Activated CD4-positive, alpha-beta T cell treated with anti-CD3 and anti-CD28 coated beads for 24 hours (primary cell): ENCODE measurements around the gene DNAJC28.
"Not testable (repeated sequence)": the region's sequence is repeated elsewhere in the genome, so short reads cannot be mapped to it uniquely, and the experiment has no call there.

Source experiments
- DNase-seq, 2 donors: peaks; one replicate each; pipeline ENCODE4 v3.0.0-alpha.2; 2020; ENCODE audit warnings: low read depth in 2 of 2

The DNAJC28 gene

GRCh38 chr21:33480481-33481103 is 10.9 kb downstream of the DNAJC28 start:
- DNase-seq: no peak

GRCh38 chr21:33479679-33480480 is 11.6 kb downstream of the DNAJC28 start, which contains the start of gene TMEM50B:
Gene TMEM50B (minus strand): TSS chr21:33479974. CDS start chr21:33468885, 11,089 bp downstream.
- peak; percentile 95 to 96 for DNase-seq

- peak; percentile 16 to 18 for DNase-seq
Observed at GRCh38 chr21:33478935-33479678, 12.4 kb downstream of the DNAJC28 start.

- DNase-seq: no peak
Observed at GRCh38 chr21:33478182-33478581, 13.3 kb downstream of the DNAJC28 start.

GRCh38 chr21:33477066-33477465 is 14.4 kb downstream of the DNAJC28 start:
- DNase-seq: no peak

GRCh38 chr21:33473344-33473743 is 18.2 kb downstream of the DNAJC28 start:
- no peak for DNase-seq

- no peak for DNase-seq
Observed at GRCh38 chr21:33470701-33471100, 20.8 kb downstream of the DNAJC28 start.

- not testable (repeated sequence) for DNase-seq
Observed at GRCh38 chr21:33469183-33469582, 22.3 kb downstream of the DNAJC28 start.

- no peak for DNase-seq
Observed at GRCh38 chr21:33461538-33462250, 29.8 kb downstream of the DNAJC28 start.

GRCh38 chr21:33458861-33459260 is 32.7 kb downstream of the DNAJC28 start:
- no peak for DNase-seq

GRCh38 chr21:33455686-33456446 is 35.6 kb downstream of the DNAJC28 start:
- no peak for DNase-seq

- DNase-seq: no peak
Observed at GRCh38 chr21:33452362-33452761, 39.2 kb downstream of the DNAJC28 start.

GRCh38 chr21:33451634-33452071 is 39.9 kb downstream of the DNAJC28 start:
- DNase-seq: no peak

GRCh38 chr21:33449616-33450015 is 41.9 kb downstream of the DNAJC28 start:
- no peak for DNase-seq

GRCh38 chr21:33446620-33447019 is 44.9 kb downstream of the DNAJC28 start:
- not testable (repeated sequence) for DNase-seq

- DNase-seq: no peak
Observed at GRCh38 chr21:33444499-33444898, 47.0 kb downstream of the DNAJC28 start.

GRCh38 chr21:33443194-33443593 is 48.3 kb downstream of the DNAJC28 start:
- no peak for DNase-seq

GRCh38 chr21:33441489-33442477 is 49.7 kb downstream of the DNAJC28 start:
- no peak for DNase-seq
